Sigmoid colon (tissue), 4 donors: ENCODE results near the gene NPTN.

Source experiments
- EP300 ChIP-seq, 4 donors: sonication (generic); formaldehyde crosslinking; IDR thresholded peaks; one replicate each; pipeline ENCODE4 v1.6.1; 2017; ENCODE audit warnings: antibody characterized with exemption in 4 of 4
- POLR2A ChIP-seq, 2 donors: fragments of 450-650 bp; IDR thresholded peaks; one replicate each; pipeline ENCODE4 v1.6.1; 2016; ENCODE audit warnings: antibody characterized with exemption in 2 of 2, mild to moderate bottlenecking in 2 of 2, moderate library complexity in 2 of 2
- POLR2AphosphoS5 ChIP-seq, 4 donors: sonication (generic); formaldehyde crosslinking; IDR thresholded peaks; one replicate each; pipeline ENCODE4 v1.6.1; 2017; ENCODE audit warnings: antibody characterized with exemption in 4 of 4
- TF ChIP-seq, protein P1 (sequence below), 4 experiments: fragments of 450-650 bp in 3 of 4; fragments of 200-600 bp in 1 of 4; IDR thresholded peaks; one replicate each; pipeline ENCODE4 v1.5.1; 2016 to 2019; ENCODE audit warnings: antibody characterized with exemption in 4 of 4, mild to moderate bottlenecking in 3 of 4, moderate library complexity in 2 of 4

DNA sequence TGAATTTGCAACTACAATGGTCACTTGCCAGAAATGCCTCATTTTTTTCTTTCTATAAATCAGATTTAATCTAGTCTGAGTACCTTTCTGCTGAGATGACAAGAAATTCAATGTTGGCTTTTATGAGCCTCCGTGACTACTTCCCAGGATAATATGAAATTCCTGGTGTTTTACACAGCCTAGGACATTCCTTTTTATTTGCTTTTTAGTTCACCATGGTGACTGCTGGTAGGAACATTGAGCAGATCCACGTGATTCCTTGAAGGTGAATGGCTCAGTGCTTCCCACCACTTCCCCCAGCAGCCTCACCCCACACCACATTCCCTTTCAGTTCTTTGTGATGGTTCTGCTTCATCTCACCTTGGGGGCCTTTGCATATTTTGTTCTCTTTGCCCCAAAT is 4.3 kb upstream of the NPTN start:
- TF ChIP-seq, protein P1, sequence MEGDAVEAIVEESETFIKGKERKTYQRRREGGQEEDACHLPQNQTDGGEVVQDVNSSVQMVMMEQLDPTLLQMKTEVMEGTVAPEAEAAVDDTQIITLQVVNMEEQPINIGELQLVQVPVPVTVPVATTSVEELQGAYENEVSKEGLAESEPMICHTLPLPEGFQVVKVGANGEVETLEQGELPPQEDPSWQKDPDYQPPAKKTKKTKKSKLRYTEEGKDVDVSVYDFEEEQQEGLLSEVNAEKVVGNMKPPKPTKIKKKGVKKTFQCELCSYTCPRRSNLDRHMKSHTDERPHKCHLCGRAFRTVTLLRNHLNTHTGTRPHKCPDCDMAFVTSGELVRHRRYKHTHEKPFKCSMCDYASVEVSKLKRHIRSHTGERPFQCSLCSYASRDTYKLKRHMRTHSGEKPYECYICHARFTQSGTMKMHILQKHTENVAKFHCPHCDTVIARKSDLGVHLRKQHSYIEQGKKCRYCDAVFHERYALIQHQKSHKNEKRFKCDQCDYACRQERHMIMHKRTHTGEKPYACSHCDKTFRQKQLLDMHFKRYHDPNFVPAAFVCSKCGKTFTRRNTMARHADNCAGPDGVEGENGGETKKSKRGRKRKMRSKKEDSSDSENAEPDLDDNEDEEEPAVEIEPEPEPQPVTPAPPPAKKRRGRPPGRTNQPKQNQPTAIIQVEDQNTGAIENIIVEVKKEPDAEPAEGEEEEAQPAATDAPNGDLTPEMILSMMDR (IDR thresholded peaks at IDR 0.05): no peak
- TF ChIP-seq POLR2A (IDR thresholded peaks at IDR 0.05) (no peak), POLR2AphosphoS5 (IDR thresholded peaks at IDR 0.05) (no peak), EP300 (IDR thresholded peaks at IDR 0.05) (no peak)
